Measurements from ENCODE around the gene CTNNBIP1. TPM values are rescaled to one million over a fixed set of nuclear protein-coding genes. Genes with fewer than 3 reads are reported as not detected.
A peak's percentile ranks its signal among the peaks of the same experiment; 100 is the strongest.

The CTNNBIP1 gene
- total RNA-seq, 3 donors from 2014 or later (not counting 1 experiment from before 2014, with no cell fraction given), result 26.4 to 31.0 (median 29.8) TPM

DNA sequence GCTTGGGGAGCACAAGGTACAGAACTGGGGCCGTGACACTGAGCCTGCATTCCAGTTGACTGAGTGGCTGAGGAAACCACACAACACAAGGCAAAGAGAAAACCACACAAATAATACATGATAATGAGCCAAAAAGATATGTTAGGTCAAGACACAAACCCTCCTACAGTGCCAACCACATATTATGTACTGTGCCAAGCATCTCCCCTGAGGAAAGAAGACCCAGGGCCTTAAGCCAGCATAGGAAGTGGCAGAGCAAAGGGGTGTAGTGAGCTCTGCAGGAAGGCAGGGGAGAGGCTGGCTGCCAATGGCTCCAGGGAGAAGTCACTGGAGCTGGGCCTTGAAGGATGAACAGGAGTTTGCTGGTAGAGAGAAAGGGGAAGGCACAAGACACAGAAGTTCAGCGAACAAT lies 28.2 kb downstream of the CTNNBIP1 start:
- H3K4me3 ChIP-seq (ENCODE audit: low read length), result no peak overlapping the region
- Mint-ChIP-seq H3K4me3 (peak overlapping the region; percentile 80), H3K27ac (peak overlapping the region; percentile 87 to 90), H3K36me3 (no peaks in the 10 kb centered on the region), H3K9me3 (no peaks in the 10 kb centered on the region), H3K4me1 (peaks cover 47% of the 10 kb centered on the region in 2 donors), H3K27me3 (ENCODE audit: low read depth in 2 of 2) (no peaks in the 10 kb centered on the region)
- DNase-seq (no peak), ATAC-seq (peak; percentile 34 to 46 (median 44))
- H3K9me3 ChIP-seq (ENCODE audit: control insufficient read depth, insufficient read depth, low read length), result no peaks in the 10 kb centered on the region
- 37% methylated on average over 2 of the region's 2 CpGs for WGBS (ENCODE audit: insufficient coverage)
- H3K27me3 ChIP-seq (ENCODE audit: control insufficient read depth, insufficient read depth, low read length), result no peaks in the 10 kb centered on the region
- TF ChIP-seq, protein P1, sequence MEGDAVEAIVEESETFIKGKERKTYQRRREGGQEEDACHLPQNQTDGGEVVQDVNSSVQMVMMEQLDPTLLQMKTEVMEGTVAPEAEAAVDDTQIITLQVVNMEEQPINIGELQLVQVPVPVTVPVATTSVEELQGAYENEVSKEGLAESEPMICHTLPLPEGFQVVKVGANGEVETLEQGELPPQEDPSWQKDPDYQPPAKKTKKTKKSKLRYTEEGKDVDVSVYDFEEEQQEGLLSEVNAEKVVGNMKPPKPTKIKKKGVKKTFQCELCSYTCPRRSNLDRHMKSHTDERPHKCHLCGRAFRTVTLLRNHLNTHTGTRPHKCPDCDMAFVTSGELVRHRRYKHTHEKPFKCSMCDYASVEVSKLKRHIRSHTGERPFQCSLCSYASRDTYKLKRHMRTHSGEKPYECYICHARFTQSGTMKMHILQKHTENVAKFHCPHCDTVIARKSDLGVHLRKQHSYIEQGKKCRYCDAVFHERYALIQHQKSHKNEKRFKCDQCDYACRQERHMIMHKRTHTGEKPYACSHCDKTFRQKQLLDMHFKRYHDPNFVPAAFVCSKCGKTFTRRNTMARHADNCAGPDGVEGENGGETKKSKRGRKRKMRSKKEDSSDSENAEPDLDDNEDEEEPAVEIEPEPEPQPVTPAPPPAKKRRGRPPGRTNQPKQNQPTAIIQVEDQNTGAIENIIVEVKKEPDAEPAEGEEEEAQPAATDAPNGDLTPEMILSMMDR (IDR thresholded peaks at IDR 0.05), result no peak
- intact Hi-C loops (cut with micrococcal nuclease), result no loop called here
- H3K4me1 ChIP-seq (ENCODE audit: control insufficient read depth, insufficient read depth, low read length), result peaks cover 47% of the 10 kb centered on the region
- H3K27ac ChIP-seq (ENCODE audit: low read length), result peak overlapping the region; percentile 75
- peaks cover 2% of the 10 kb centered on the region for H3K36me3 ChIP-seq (ENCODE audit: control insufficient read depth, insufficient read depth, low read length)

GRCh38 chr1:9878404-9878803 lies 31.7 kb downstream of the CTNNBIP1 start:
- H3K4me3 Mint-ChIP-seq, result no peak overlapping the region
- H3K27me3 Mint-ChIP-seq (ENCODE audit: low read depth in 2 of 2), result no peaks in the 10 kb centered on the region
- no peak overlapping the region for H3K27ac ChIP-seq (ENCODE audit: low read length)
- TF ChIP-seq, protein P1 (IDR thresholded peaks at IDR 0.05), result no peak
- H3K27me3 ChIP-seq (ENCODE audit: control insufficient read depth, insufficient read depth, low read length), result no peaks in the 10 kb centered on the region
- H3K27ac Mint-ChIP-seq, result no peak overlapping the region
- WGBS (ENCODE audit: insufficient coverage), result 94% methylated on average over 9 of the region's 9 CpGs
- H3K4me1 ChIP-seq (ENCODE audit: control insufficient read depth, insufficient read depth, low read length), result peaks cover 38% of the 10 kb centered on the region
- peaks cover under 1% of the 10 kb centered on the region for H3K36me3 ChIP-seq (ENCODE audit: control insufficient read depth, insufficient read depth, low read length)
- no peaks in the 10 kb centered on the region for H3K9me3 Mint-ChIP-seq
- peaks cover 37 to 41% of the 10 kb centered on the region in 2 donors for H3K4me1 Mint-ChIP-seq
- H3K4me3 ChIP-seq (ENCODE audit: low read length), result no peak overlapping the region
- no peaks in the 10 kb centered on the region for H3K36me3 Mint-ChIP-seq
- DNase-seq, result no peak
- ATAC-seq, result no peak
- no peaks in the 10 kb centered on the region for H3K9me3 ChIP-seq (ENCODE audit: control insufficient read depth, insufficient read depth, low read length)
- intact Hi-C loops (cut with micrococcal nuclease), result no loop called here

- WGBS (ENCODE audit: insufficient coverage), result 94% methylated on average over 10 of the region's 10 CpGs
- TF ChIP-seq, protein P1 (IDR thresholded peaks at IDR 0.05), result no peak
Observed at GRCh38 chr1:9877962-9878361, 32.1 kb downstream of the CTNNBIP1 start.

DNA sequence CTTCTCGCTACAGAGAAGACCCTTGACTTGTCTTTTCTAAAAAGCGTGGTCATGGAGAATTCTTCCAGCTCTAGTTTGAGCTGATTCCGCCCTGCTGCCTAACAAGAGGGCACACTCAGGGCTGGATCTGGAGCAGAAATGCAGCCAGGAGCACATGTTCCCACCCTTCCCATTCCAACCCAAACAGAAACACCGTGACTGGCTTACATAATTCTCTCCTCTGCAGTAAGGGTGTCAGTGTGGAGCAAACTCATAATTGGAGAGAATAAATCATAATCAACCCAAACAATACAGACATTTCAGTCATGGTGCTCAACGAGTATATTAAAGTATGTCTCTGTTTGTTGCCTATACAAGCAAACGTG lies 34.5 kb downstream of the CTNNBIP1 start:
- Histone ChIP-seq H3K4me3 (ENCODE audit: low read length) (no peak overlapping the region), H3K27me3 (ENCODE audit: control insufficient read depth, insufficient read depth, low read length) (no peaks in the 10 kb centered on the region), H3K9me3 (ENCODE audit: control insufficient read depth, insufficient read depth, low read length) (no peaks in the 10 kb centered on the region), H3K27ac (ENCODE audit: low read length) (no peak overlapping the region), H3K4me1 (ENCODE audit: control insufficient read depth, insufficient read depth, low read length) (peaks cover 10% of the 10 kb centered on the region), H3K36me3 (ENCODE audit: control insufficient read depth, insufficient read depth, low read length) (peaks cover 5% of the 10 kb centered on the region)
- Mint-ChIP-seq H3K27me3 (ENCODE audit: low read depth in 2 of 2) (no peaks in the 10 kb centered on the region), H3K4me1 (peaks cover 15% of the 10 kb centered on the region in 2 donors), H3K27ac (no peak overlapping the region), H3K9me3 (no peaks in the 10 kb centered on the region), H3K36me3 (no peaks in the 10 kb centered on the region), H3K4me3 (no peak overlapping the region)
- DNase-seq (no peak), ATAC-seq (no peak)
- TF ChIP-seq, protein P1 (IDR thresholded peaks at IDR 0.05), result no peak
- intact Hi-C loops (cut with micrococcal nuclease), result loop anchor here (1.0 to 2.0 kb wide), 3 partner anchors 67 to 553 kb away; partner anchors contain the start of gene UBE4B
- 85% methylated on average over 6 of the region's 6 CpGs for WGBS (ENCODE audit: insufficient coverage)

More at GRCh38 chr1:9877962-9878361, 32.1 kb downstream of the CTNNBIP1 start:
- H3K9me3 Mint-ChIP-seq, result no peaks in the 10 kb centered on the region
- no peaks in the 10 kb centered on the region for H3K36me3 Mint-ChIP-seq
- H3K27me3 Mint-ChIP-seq (ENCODE audit: low read depth in 2 of 2), result no peaks in the 10 kb centered on the region
- no peak overlapping the region for H3K4me3 Mint-ChIP-seq
- intact Hi-C loops (cut with micrococcal nuclease), result no loop called here
- no peaks in the 10 kb centered on the region for H3K9me3 ChIP-seq (ENCODE audit: control insufficient read depth, insufficient read depth, low read length)
- no peak overlapping the region for H3K27ac ChIP-seq (ENCODE audit: low read length)
- no peak overlapping the region for H3K27ac Mint-ChIP-seq
- H3K4me1 ChIP-seq (ENCODE audit: control insufficient read depth, insufficient read depth, low read length), result peaks cover 33% of the 10 kb centered on the region
- ATAC-seq (no peak), DNase-seq (no peak)
- H3K4me1 Mint-ChIP-seq, result peaks cover 36% of the 10 kb centered on the region in 2 donors
- no peak overlapping the region for H3K4me3 ChIP-seq (ENCODE audit: low read length)
- no peaks in the 10 kb centered on the region for H3K36me3 ChIP-seq (ENCODE audit: control insufficient read depth, insufficient read depth, low read length)
- H3K27me3 ChIP-seq (ENCODE audit: control insufficient read depth, insufficient read depth, low read length), result no peaks in the 10 kb centered on the region
